Karpas-422 (cell line): ENCODE data around the gene PDE8A. TPM values are rescaled to one million over a fixed set of nuclear protein-coding genes. Genes with fewer than 3 reads are reported as not detected.
A peak's percentile ranks its signal among the peaks of the same experiment; 100 is the strongest.

ENCODE experiments used
- DNase-seq: peaks from one replicate; pipeline ENCODE4 v3.0.0-alpha.2; 2015
- H2AFZ ChIP-seq: fragments of 200-600 bp; sonication (generic); 2 replicates; pipeline ENCODE4 v1.6.1; 2014; ENCODE audit warnings: antibody characterized with exemption, low read length, mixed read lengths
- H3K27ac ChIP-seq: fragments of 200-600 bp; sonication (generic); 2 replicates; pipeline ENCODE4 v1.5.1; 2014; ENCODE audit warnings: mild to moderate bottlenecking, low read length, moderate library complexity
- H3K27me3 ChIP-seq: fragments of 200-600 bp; sonication (generic); 2 replicates; pipeline ENCODE4 v1.6.1; 2014; ENCODE audit warnings: low read length, mixed read lengths
- H3K36me3 ChIP-seq: fragments of 200-600 bp; sonication (generic); 2 replicates; pipeline ENCODE4 v1.6.1; 2014; ENCODE audit warnings: low read length, mixed read lengths; ENCODE audit not compliant: insufficient read depth
- H3K4me1 ChIP-seq: fragments of 200-600 bp; sonication (generic); 2 replicates; pipeline ENCODE4 v1.6.1; 2014; ENCODE audit warnings: mild to moderate bottlenecking, low read length, mixed read lengths
- H3K4me2 ChIP-seq: fragments of 200-600 bp; sonication (generic); 2 replicates; pipeline ENCODE4 v1.6.1; 2014; ENCODE audit warnings: low read length, low read depth, mild to moderate bottlenecking; ENCODE audit not compliant: poor library complexity, severe bottlenecking
- H3K4me3 ChIP-seq: fragments of 200-600 bp; sonication (generic); 2 replicates; pipeline ENCODE4 v1.5.1; 2014; ENCODE audit warnings: mild to moderate bottlenecking, antibody characterized with exemption, low read length, mixed read lengths
- H3K79me2 ChIP-seq: fragments of 200-600 bp; sonication (generic); 2 replicates; pipeline ENCODE4 v1.6.1; 2014; ENCODE audit warnings: mild to moderate bottlenecking, low read length, mixed read lengths
- H3K9ac ChIP-seq: fragments of 200-600 bp; sonication (generic); 2 replicates; pipeline ENCODE4 v1.6.0; 2014; ENCODE audit warnings: low read length
- H3K9me2 ChIP-seq: fragments of 200-600 bp; sonication (generic), shearing (Covaris generic); replicated peaks from 2 replicates; pipeline ENCODE4 v1.6.0; 2014; ENCODE audit warnings: mild to moderate bottlenecking, low read length, moderate library complexity; ENCODE audit not compliant: insufficient read depth
- H3K9me3 ChIP-seq: fragments of 300-700, 200-600 bp; sonication (generic); 2 replicates; pipeline ENCODE4 v1.6.1; 2014; ENCODE audit warnings: low read length, mixed read lengths
- H4K20me1 ChIP-seq: fragments of 200-600 bp; sonication (generic); 2 replicates; pipeline ENCODE4 v1.6.1; 2014; ENCODE audit warnings: mild to moderate bottlenecking, antibody characterized with exemption, low read length, low read depth; ENCODE audit not compliant: insufficient read depth
- total RNA-seq: library from RNA; depleted of rRNA; stranded (reverse); fragments of >200 nt; shearing (Covaris generic); gene quantifications from 2 replicates; pipeline ENCODE4 v1.2.3, GENCODE V29; 2014; ENCODE audit warnings: low replicate concordance

The PDE8A gene
- total RNA-seq, 1 experiment from 2014 or later: 3.4 TPM

DNA sequence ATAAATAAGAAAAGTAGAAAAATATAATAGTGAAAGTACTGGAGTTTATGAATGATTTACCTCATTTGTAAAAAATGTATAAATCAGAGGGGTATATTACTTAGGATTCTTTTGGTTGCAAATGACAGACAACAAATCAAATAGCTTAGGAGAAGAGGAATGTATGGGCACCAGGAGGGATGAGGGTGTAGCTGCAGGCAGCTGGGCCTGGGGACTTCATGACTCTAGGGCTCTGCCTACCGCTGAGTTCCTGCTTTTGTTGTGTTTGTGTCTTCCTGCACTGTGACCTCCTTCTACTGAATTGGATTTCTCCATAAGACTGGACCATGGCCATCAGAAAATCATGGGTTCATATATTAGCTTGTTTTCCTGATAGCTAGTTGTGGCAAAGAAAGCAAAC lies 27.9 kb upstream of the PDE8A start:
- no peak overlapping the region for H3K4me2 ChIP-seq
- no peaks in the 10 kb centered on the region for H3K9me3 ChIP-seq
- H3K9ac ChIP-seq: no peak overlapping the region
- H3K4me3 ChIP-seq: no peak overlapping the region
- H3K79me2 ChIP-seq: no peaks in the 10 kb centered on the region
- no peaks in the 10 kb centered on the region for H3K9me2 ChIP-seq
- no peaks in the 10 kb centered on the region for H3K27me3 ChIP-seq
- no peak for DNase-seq
- H3K36me3 ChIP-seq: no peaks in the 10 kb centered on the region
- H3K27ac ChIP-seq: no peak overlapping the region
- no peaks in the 10 kb centered on the region for H4K20me1 ChIP-seq
- H3K4me1 ChIP-seq: no peaks in the 10 kb centered on the region
- no peak overlapping the region for H2AFZ ChIP-seq

DNA sequence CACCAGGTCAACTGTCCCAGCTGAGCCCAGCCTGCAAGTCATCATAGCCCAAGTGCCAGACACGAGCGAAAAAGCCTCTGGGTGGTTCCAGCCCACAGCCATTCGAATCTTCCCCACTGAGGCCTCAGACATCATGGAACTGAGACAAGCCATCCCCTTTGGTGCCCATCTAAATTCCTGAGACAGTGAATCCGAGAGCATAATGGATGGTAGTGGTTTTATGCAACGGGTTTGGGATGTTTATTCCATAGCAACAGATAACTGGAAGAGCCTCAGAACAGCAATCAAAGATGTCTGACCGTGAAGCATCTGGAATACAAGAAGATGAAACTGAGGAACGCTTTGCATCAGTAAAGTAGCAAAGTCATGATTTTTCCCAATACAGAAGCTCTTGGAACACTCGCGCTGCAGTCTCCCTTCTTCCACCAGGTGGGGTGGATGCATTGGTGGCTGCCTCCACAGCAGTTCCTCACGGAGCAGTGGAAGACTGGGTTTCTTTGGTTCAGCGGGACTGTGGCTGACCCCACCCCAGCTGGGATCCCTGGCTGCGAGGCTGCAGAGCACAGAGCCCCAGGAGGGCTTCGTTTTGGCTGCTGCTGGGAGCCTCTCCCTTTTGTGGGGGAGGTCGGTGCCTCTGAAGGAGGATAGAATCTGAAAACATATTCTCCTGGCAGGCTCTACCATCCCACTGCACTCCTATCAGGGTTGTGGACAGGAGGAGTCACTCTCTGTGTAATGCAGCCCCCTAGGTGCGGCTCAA lies 26.4 kb upstream of the PDE8A start:
- no peaks in the 10 kb centered on the region for H4K20me1 ChIP-seq
- no peak overlapping the region for H3K4me2 ChIP-seq
- DNase-seq: peak; percentile 51
- no peak overlapping the region for H2AFZ ChIP-seq
- no peaks in the 10 kb centered on the region for H3K9me3 ChIP-seq
- H3K79me2 ChIP-seq: no peaks in the 10 kb centered on the region
- no peaks in the 10 kb centered on the region for H3K9me2 ChIP-seq
- no peak overlapping the region for H3K27ac ChIP-seq
- H3K9ac ChIP-seq: no peak overlapping the region
- no peak overlapping the region for H3K4me3 ChIP-seq
- H3K27me3 ChIP-seq: no peaks in the 10 kb centered on the region
- H3K4me1 ChIP-seq: no peaks in the 10 kb centered on the region
- H3K36me3 ChIP-seq: no peaks in the 10 kb centered on the region

GRCh38 chr15:84956199-84956598 lies 25.5 kb upstream of the PDE8A start:
- Histone ChIP-seq H3K9me3 (no peaks in the 10 kb centered on the region), H3K4me2 (no peak overlapping the region), H4K20me1 (no peaks in the 10 kb centered on the region), H3K9me2 (no peaks in the 10 kb centered on the region), H3K9ac (no peak overlapping the region), H3K4me1 (no peaks in the 10 kb centered on the region), H3K79me2 (no peaks in the 10 kb centered on the region), H3K4me3 (no peak overlapping the region), H3K27me3 (no peaks in the 10 kb centered on the region), H2AFZ (no peak overlapping the region), H3K36me3 (no peaks in the 10 kb centered on the region), H3K27ac (no peak overlapping the region)
- no peak for DNase-seq

- H3K27me3 ChIP-seq: no peaks in the 10 kb centered on the region
- no peaks in the 10 kb centered on the region for H3K9me2 ChIP-seq
- no peak overlapping the region for H3K4me2 ChIP-seq
- no peaks in the 10 kb centered on the region for H4K20me1 ChIP-seq
- no peaks in the 10 kb centered on the region for H3K9me3 ChIP-seq
- no peak for DNase-seq
- no peak overlapping the region for H3K4me3 ChIP-seq
- no peak overlapping the region for H2AFZ ChIP-seq
- no peaks in the 10 kb centered on the region for H3K79me2 ChIP-seq
- H3K36me3 ChIP-seq: no peaks in the 10 kb centered on the region
- H3K9ac ChIP-seq: no peak overlapping the region
- no peak overlapping the region for H3K27ac ChIP-seq
- H3K4me1 ChIP-seq: no peaks in the 10 kb centered on the region
Measured at GRCh38 chr15:84960391-84961113, 21.1 kb upstream of the PDE8A start.

DNA sequence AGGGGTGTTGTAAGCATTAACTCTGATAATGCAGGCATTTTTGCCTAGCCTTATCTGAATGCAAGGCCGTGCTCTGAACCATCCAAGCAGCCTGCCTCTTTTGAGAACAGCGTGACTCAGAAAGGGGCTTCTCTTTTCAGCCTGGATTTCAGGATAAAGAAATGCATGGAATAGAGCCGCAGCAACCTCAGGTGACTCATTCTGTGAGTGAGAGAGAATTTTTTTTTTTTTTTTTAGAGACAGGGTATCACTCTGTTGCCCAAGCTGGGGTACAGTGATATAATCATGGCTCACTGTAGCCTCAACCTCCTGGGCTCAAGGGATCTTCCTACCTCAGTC lies 20.6 kb upstream of the PDE8A start:
- Histone ChIP-seq H4K20me1 (no peaks in the 10 kb centered on the region), H3K4me1 (no peaks in the 10 kb centered on the region), H3K9me3 (no peaks in the 10 kb centered on the region), H2AFZ (no peak overlapping the region), H3K27me3 (no peaks in the 10 kb centered on the region), H3K79me2 (no peaks in the 10 kb centered on the region), H3K36me3 (no peaks in the 10 kb centered on the region), H3K9ac (no peak overlapping the region), H3K4me2 (no peak overlapping the region), H3K9me2 (no peaks in the 10 kb centered on the region), H3K4me3 (no peak overlapping the region), H3K27ac (no peak overlapping the region)
- DNase-seq: no peak

GRCh38 chr15:84961707-84962106 lies 19.9 kb upstream of the PDE8A start:
- Histone ChIP-seq H3K4me1 (no peaks in the 10 kb centered on the region), H4K20me1 (no peaks in the 10 kb centered on the region), H3K27ac (no peak overlapping the region), H3K4me2 (no peak overlapping the region), H3K79me2 (no peaks in the 10 kb centered on the region), H3K9me3 (no peaks in the 10 kb centered on the region), H3K9ac (no peak overlapping the region), H3K4me3 (no peak overlapping the region), H3K36me3 (no peaks in the 10 kb centered on the region), H3K9me2 (no peaks in the 10 kb centered on the region), H2AFZ (no peak overlapping the region), H3K27me3 (no peaks in the 10 kb centered on the region)
- no peak for DNase-seq

GRCh38 chr15:84962955-84963354 lies 18.7 kb upstream of the PDE8A start:
- no peak overlapping the region for H2AFZ ChIP-seq
- H3K4me2 ChIP-seq: no peak overlapping the region
- H3K9ac ChIP-seq: no peak overlapping the region

DNA sequence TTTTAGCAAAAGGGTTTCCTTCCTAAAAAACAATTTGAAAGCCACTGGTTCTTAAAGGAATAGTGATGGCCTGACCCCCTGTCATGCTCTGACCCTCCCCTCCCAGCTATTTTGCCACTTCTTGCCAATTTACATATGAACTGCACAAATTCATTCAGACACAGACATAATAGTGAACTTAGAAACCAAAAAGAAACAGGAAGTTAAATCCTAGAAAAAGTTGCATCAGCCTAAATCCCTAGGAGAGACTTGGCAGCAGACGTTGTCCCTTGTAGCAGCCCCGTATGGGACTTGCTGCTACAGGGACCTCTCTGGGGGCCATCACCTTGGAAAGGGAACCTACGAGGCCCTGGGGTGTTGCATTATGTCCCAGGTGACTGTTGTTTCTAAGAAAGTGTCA lies 14.3 kb upstream of the PDE8A start:
- H2AFZ ChIP-seq: no peak overlapping the region
- no peak overlapping the region for H3K4me3 ChIP-seq
- H3K9me3 ChIP-seq: no peaks in the 10 kb centered on the region
- H3K36me3 ChIP-seq: no peaks in the 10 kb centered on the region
- no peaks in the 10 kb centered on the region for H3K79me2 ChIP-seq
- H3K9ac ChIP-seq: no peak overlapping the region
- no peak overlapping the region for H3K27ac ChIP-seq
- no peaks in the 10 kb centered on the region for H3K9me2 ChIP-seq
- H3K4me1 ChIP-seq: no peaks in the 10 kb centered on the region
- no peaks in the 10 kb centered on the region for H3K27me3 ChIP-seq
- H4K20me1 ChIP-seq: no peaks in the 10 kb centered on the region
- DNase-seq: no peak
- H3K4me2 ChIP-seq: no peak overlapping the region

More at GRCh38 chr15:84962955-84963354, 18.7 kb upstream of the PDE8A start:
- Histone ChIP-seq H3K27me3 (no peaks in the 10 kb centered on the region), H3K36me3 (no peaks in the 10 kb centered on the region), H3K79me2 (no peaks in the 10 kb centered on the region), H3K27ac (no peak overlapping the region), H3K4me1 (no peaks in the 10 kb centered on the region), H3K9me3 (no peaks in the 10 kb centered on the region), H3K9me2 (no peaks in the 10 kb centered on the region), H4K20me1 (no peaks in the 10 kb centered on the region), H3K4me3 (no peak overlapping the region)
- DNase-seq: no peak
